GM12878 (cell line): ENCODE measurements around the gene TAS2R16. TPM values are rescaled to one million over a fixed set of nuclear protein-coding genes. Genes with fewer than 3 reads are reported as not detected.

Source experiments
- ATAC-seq: fragments of 200-7000 bp; cut with Tn5 transposase; 3 replicates; pipeline ENCODE4 v1.9.1; 2020; ENCODE audit warnings: mild to moderate bottlenecking, moderate library complexity
- BruUV-seq: library from RNA; stranded (reverse); fragments of 400-500 nt; replicated peaks from 2 replicates; lab custom pipeline; 2021; lab: Mats Ljungman, UMichigan
- CTCF ChIA-PET: fragments of 300-600 bp; sonication (Branson Sonifier 250); formaldehyde crosslinking; extraction: SDS; loops from one replicate; lab custom pipeline; 2021; ENCODE audit warnings: inconsistent platforms; lab: Yijun Ruan, JAX
- POLR2A ChIA-PET: fragments of 350-600 bp; formaldehyde crosslinking; extraction: SDS; loops from one replicate; lab custom pipeline; 2021; ENCODE audit warnings: inconsistent platforms; lab: Charles Lee
- RAD21 ChIA-PET: fragments of 300-600 bp; sonication (Branson Sonifier 250); formaldehyde crosslinking; loops from one replicate; lab custom pipeline; 2023; ENCODE audit warnings: antibody characterized with exemption; ENCODE audit not compliant: unreplicated experiment; lab: Charles Lee
- SMC1A ChIA-PET: fragments of 300-600 bp; sonication (Branson Sonifier 250); formaldehyde crosslinking; loops from one replicate; lab custom pipeline; 2023; ENCODE audit not compliant: unreplicated experiment, uncharacterized antibody; lab: Charles Lee
- DNase-seq: peaks from one replicate; pipeline ENCODE4 v3.0.0-alpha.2; 2011; ENCODE audit warnings: low read depth, low spot score
- FAIRE-seq: peaks from 3 replicates; lab custom pipeline; 2011; peaks lifted over from hg19 to GRCh38; lab: Jason Lieb, UNC
- H2AFZ ChIP-seq: 2 replicates; pipeline ENCODE4 v1.6.0; 2011; ENCODE audit warnings: low read depth, low read length, control low read depth; ENCODE audit not compliant: control insufficient read depth
- H3K27ac ChIP-seq: 2 replicates; pipeline ENCODE4 v1.5.1; 2011; ENCODE audit warnings: control low read depth; ENCODE audit not compliant: control insufficient read depth, insufficient read depth
- H3K27me3 ChIP-seq, 2 experiments: replicated peaks in 1 of 2; 2 replicates each; pipeline versions ENCODE4 v1.6.0 to v1.6.1; 2011; ENCODE audit warnings: low read length in 1 of 2; ENCODE audit not compliant: control insufficient read depth in 2 of 2, insufficient read depth in 2 of 2
- H3K36me3 ChIP-seq, 2 experiments: 2 replicates each; pipeline ENCODE4 v1.5.1; 2011; ENCODE audit warnings: low read length in 1 of 2; ENCODE audit not compliant: control insufficient read depth in 2 of 2, insufficient read depth in 2 of 2
- H3K4me1 ChIP-seq: 2 replicates; pipeline ENCODE4 v1.6.1; 2011; ENCODE audit warnings: mild to moderate bottlenecking, low read length, moderate library complexity, mixed read lengths; ENCODE audit not compliant: control insufficient read depth, insufficient read depth
- H3K4me2 ChIP-seq: 2 replicates; pipeline ENCODE4 v1.6.0; 2011; ENCODE audit warnings: control low read depth; ENCODE audit not compliant: control insufficient read depth, insufficient read depth
- H3K4me3 ChIP-seq: fragments of 200-600 bp; sonication (generic); 2 replicates; pipeline ENCODE4 v1.5.1; 2016
- H3K79me2 ChIP-seq: 2 replicates; pipeline ENCODE4 v1.6.0; 2011; ENCODE audit warnings: low read length; ENCODE audit not compliant: control insufficient read depth, insufficient read depth
- H3K9ac ChIP-seq: 2 replicates; pipeline ENCODE4 v1.8.0; 2011; ENCODE audit warnings: low read length, control low read depth, mixed read lengths; ENCODE audit not compliant: control insufficient read depth, insufficient read depth
- H3K9me3 ChIP-seq: replicated peaks from 3 replicates; pipeline ENCODE4 v1.5.1; 2011; ENCODE audit warnings: mild to moderate bottlenecking, low read length; ENCODE audit not compliant: control insufficient read depth, insufficient read depth
- H4K20me1 ChIP-seq: 2 replicates; pipeline ENCODE4 v1.6.0; 2011; ENCODE audit not compliant: control insufficient read depth, insufficient read depth
- MTA2 ChIP-seq: fragments of 450-650 bp; IDR thresholded peaks from 2 replicates; pipeline ENCODE4 v1.6.1; 2016; ENCODE audit warnings: low read depth, mild to moderate bottlenecking, moderate library complexity
- MYB ChIP-seq: fragments of 150-350 bp; IDR thresholded peaks from 2 replicates; pipeline ENCODE4 v1.6.1; 2014; ENCODE audit warnings: mild to moderate bottlenecking, low read depth, low read length, borderline replicate concordance
- NR2C1 ChIP-seq: fragments of 450-650 bp; IDR thresholded peaks from 2 replicates; pipeline ENCODE4 v1.6.1; 2017; ENCODE audit warnings: antibody characterized with exemption, mild to moderate bottlenecking, moderate library complexity
- NRF1 ChIP-seq: conservative IDR thresholded peaks from 2 replicates; pipeline ENCODE4 v1.6.1; 2011; ENCODE audit warnings: mild to moderate bottlenecking, low read depth, low read length, improper control_type of control experiment
- SIN3A ChIP-seq: IDR thresholded peaks from 2 replicates; pipeline ENCODE4 v1.6.1; 2012; ENCODE audit warnings: low read depth, low read length, improper control_type of control experiment
- SRF ChIP-seq, 2 experiments: IDR thresholded peaks; 2 replicates each; pipeline ENCODE4 v1.6.1; 2011; ENCODE audit warnings: low read depth in 2 of 2, low read length in 2 of 2, mild to moderate bottlenecking in 1 of 2, moderate library complexity in 1 of 2
- TARDBP ChIP-seq: IDR thresholded peaks from 2 replicates; pipeline ENCODE4 v1.6.1; 2016; ENCODE audit warnings: borderline replicate concordance
- ZBTB11 ChIP-seq: fragments of 450-650 bp; formaldehyde crosslinking; IDR thresholded peaks from 2 replicates; pipeline ENCODE4 v1.5.0; 2022; ENCODE audit warnings: mild to moderate bottlenecking, missing genetic modification characterization
- ZZZ3 ChIP-seq: IDR thresholded peaks from 2 replicates; pipeline ENCODE4 v1.6.1; 2011; ENCODE audit warnings: low read depth; ENCODE audit not compliant: control insufficient read depth, insufficient read length
- WGBS: methylation state at CpG from one replicate; pipeline ENCODE4 v1.1.6; 2016; ENCODE audit warnings: low lambda C conversion rate; ENCODE audit not compliant: insufficient replicate concordance, insufficient coverage; ENCODE audit errors: missing lambda C conversion rate; 5-methylcytosine and 5-hydroxymethylcytosine counted together
- in situ Hi-C: fragments of 300-500 bp; cut with MboI; formaldehyde crosslinking; loops from 9 replicates; pipeline ENCODE4 v1.14.3; 2018; ENCODE audit warnings: mixed read lengths
- intact Hi-C: fragments of 100-400 bp; cut with micrococcal nuclease; formaldehyde crosslinking; loops from one replicate; pipeline ENCODE4 v1.14.2; 2022; ENCODE audit not compliant: unreplicated experiment
- polyA plus RNA-seq, 11 experiments: library from polyadenylated mRNA; depleted of rRNA in 4 of 11; unstranded in 6 of 11; stranded (reverse) in 5 of 11; fragments of >200 nt; fragmentation: Nextera tagmentation in 4 of 11; fragmentation: Illumina TruSeq in 1 of 11; extraction: Ambion mirVana in 4 of 11; extraction: Trizol in 1 of 11; gene quantifications; 1 replicate in 1 of 11; 2 replicates in 10 of 11; pipeline versions ENCODE4 v1.2.1 to v1.2.3, GENCODE V29; 2011 to 2016; ENCODE audit warnings: inconsistent platforms in 2 of 11, missing spikeins in 2 of 11, low read depth in 1 of 11
- total RNA-seq, 4 experiments: library from RNA; depleted of rRNA in 3 of 4; stranded (reverse); fragments of >200 nt in 3 of 4; fragmentation: Illumina TruSeq in 1 of 4; extraction: Trizol in 1 of 4; gene quantifications; 2 replicates each; pipeline versions ENCODE4 v1.2.1 to v1.2.3, GENCODE V29; 2013 to 2021
- TF ChIP-seq, protein P1 (sequence below): fragments of 450-650 bp; IDR thresholded peaks from 2 replicates; pipeline ENCODE4 v1.6.1; 2017; ENCODE audit warnings: mild to moderate bottlenecking, moderate library complexity
- TF ChIP-seq, protein P2 (sequence below): fragments of 150-350 bp; IDR thresholded peaks from 2 replicates; pipeline ENCODE4 v1.6.1; 2016; ENCODE audit warnings: low read depth, low read length

The TAS2R16 gene
- total and polyA plus RNA-seq, 10 of the 15 experiments (the other 5 are each of a cell fraction or from before 2014, with no cell fraction given): not detected

DNA sequence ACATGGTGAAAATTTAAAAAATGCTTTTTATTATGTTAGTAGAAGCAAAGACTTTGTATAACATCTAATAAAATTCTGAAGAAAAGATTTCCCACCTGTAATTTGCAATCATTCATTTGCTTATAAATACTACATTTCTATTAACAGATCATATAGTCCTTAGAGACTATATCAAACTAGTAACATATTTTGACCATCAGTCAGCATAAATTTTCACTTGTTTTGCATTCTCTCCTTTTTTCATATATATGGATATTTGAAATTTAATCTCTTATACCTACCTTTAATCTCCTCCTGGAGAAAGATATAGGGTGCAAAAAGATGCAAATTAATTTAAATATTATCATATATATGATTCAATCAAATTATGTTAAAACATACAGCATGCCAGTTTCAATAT is 16.9 kb upstream of the TAS2R16 start (continued):
- TF ChIP-seq, protein P1, sequence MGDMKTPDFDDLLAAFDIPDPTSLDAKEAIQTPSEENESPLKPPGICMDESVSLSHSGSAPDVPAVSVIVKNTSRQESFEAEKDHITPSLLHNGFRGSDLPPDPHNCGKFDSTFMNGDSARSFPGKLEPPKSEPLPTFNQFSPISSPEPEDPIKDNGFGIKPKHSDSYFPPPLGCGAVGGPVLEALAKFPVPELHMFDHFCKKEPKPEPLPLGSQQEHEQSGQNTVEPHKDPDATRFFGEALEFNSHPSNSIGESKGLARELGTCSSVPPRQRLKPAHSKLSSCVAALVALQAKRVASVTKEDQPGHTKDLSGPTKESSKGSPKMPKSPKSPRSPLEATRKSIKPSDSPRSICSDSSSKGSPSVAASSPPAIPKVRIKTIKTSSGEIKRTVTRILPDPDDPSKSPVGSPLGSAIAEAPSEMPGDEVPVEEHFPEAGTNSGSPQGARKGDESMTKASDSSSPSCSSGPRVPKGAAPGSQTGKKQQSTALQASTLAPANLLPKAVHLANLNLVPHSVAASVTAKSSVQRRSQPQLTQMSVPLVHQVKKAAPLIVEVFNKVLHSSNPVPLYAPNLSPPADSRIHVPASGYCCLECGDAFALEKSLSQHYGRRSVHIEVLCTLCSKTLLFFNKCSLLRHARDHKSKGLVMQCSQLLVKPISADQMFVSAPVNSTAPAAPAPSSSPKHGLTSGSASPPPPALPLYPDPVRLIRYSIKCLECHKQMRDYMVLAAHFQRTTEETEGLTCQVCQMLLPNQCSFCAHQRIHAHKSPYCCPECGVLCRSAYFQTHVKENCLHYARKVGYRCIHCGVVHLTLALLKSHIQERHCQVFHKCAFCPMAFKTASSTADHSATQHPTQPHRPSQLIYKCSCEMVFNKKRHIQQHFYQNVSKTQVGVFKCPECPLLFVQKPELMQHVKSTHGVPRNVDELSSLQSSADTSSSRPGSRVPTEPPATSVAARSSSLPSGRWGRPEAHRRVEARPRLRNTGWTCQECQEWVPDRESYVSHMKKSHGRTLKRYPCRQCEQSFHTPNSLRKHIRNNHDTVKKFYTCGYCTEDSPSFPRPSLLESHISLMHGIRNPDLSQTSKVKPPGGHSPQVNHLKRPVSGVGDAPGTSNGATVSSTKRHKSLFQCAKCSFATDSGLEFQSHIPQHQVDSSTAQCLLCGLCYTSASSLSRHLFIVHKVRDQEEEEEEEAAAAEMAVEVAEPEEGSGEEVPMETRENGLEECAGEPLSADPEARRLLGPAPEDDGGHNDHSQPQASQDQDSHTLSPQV: no peak
- TF ChIP-seq TARDBP: no peak

- no peak overlapping the region for H3K9ac ChIP-seq
- H3K9me3 ChIP-seq: no peaks in the 10 kb centered on the region
- no peaks in the 10 kb centered on the region for H3K79me2 ChIP-seq
- 62% methylated on average over 2 of the region's 2 CpGs for WGBS
- no peak overlapping the region for H3K4me2 ChIP-seq
- FAIRE-seq: no peak
- H3K36me3 ChIP-seq: no peaks in the 10 kb centered on the region
- CTCF ChIA-PET: no interaction called here
- SMC1A ChIA-PET: no interaction called here
- no peaks in the 10 kb centered on the region for H3K4me1 ChIP-seq
- no peaks in the 10 kb centered on the region for H3K27me3 ChIP-seq
- no peak overlapping the region for H2AFZ ChIP-seq
- DNase-seq: no peak
- RAD21 ChIA-PET: no interaction called here
- POLR2A ChIA-PET: no interaction called here
- intact Hi-C loops: no loop called here
- H3K27ac ChIP-seq: no peak overlapping the region
- in situ Hi-C loops: no loop called here
- H4K20me1 ChIP-seq: no peaks in the 10 kb centered on the region
- no peak for ATAC-seq
- BruUV-seq: no TSS peak
- no peak overlapping the region for H3K4me3 ChIP-seq
- TF ChIP-seq NRF1 (no peak), ZZZ3 (no peak), MTA2 (no peak), MYB (no peak), ZBTB11 (CRISPR knock-in tag) (no peak), SIN3A (no peak), SRF (IDR thresholded peaks at IDR 0.05; ENCODE audit: low read depth in 2 of 2, low read length in 2 of 2) (no peak), NR2C1 (no peak)
- TF ChIP-seq, protein P2, sequence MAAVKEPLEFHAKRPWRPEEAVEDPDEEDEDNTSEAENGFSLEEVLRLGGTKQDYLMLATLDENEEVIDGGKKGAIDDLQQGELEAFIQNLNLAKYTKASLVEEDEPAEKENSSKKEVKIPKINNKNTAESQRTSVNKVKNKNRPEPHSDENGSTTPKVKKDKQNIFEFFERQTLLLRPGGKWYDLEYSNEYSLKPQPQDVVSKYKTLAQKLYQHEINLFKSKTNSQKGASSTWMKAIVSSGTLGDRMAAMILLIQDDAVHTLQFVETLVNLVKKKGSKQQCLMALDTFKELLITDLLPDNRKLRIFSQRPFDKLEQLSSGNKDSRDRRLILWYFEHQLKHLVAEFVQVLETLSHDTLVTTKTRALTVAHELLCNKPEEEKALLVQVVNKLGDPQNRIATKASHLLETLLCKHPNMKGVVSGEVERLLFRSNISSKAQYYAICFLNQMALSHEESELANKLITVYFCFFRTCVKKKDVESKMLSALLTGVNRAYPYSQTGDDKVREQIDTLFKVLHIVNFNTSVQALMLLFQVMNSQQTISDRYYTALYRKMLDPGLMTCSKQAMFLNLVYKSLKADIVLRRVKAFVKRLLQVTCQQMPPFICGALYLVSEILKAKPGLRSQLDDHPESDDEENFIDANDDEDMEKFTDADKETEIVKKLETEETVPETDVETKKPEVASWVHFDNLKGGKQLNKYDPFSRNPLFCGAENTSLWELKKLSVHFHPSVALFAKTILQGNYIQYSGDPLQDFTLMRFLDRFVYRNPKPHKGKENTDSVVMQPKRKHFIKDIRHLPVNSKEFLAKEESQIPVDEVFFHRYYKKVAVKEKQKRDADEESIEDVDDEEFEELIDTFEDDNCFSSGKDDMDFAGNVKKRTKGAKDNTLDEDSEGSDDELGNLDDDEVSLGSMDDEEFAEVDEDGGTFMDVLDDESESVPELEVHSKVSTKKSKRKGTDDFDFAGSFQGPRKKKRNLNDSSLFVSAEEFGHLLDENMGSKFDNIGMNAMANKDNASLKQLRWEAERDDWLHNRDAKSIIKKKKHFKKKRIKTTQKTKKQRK: no peak
Observed at GRCh38 chr7:123011766-123012369, 16.4 kb upstream of the TAS2R16 start.
